ENCODE measurements around the gene IFNAR1.
"Not testable (repeated sequence)": the region's sequence is repeated elsewhere in the genome, so short reads cannot be mapped to it uniquely, and the experiment has no call there.

IFNAR1 gene

GRCh38 chr21:33308586-33309490, 15.9 kb upstream of the IFNAR1 start:
- no peak for DNase-seq (ENCODE audit: low read depth)

- DNase-seq (ENCODE audit: low read depth), result no peak
These were observed 15.0 kb upstream of the IFNAR1 start for GRCh38 chr21:33309778-33310177.

GRCh38 chr21:33312121-33312520, 12.6 kb upstream of the IFNAR1 start:
- no peak for DNase-seq (ENCODE audit: low read depth)

- DNase-seq (ENCODE audit: low read depth), result no peak
These were observed 11.6 kb upstream of the IFNAR1 start for GRCh38 chr21:33313183-33313582.

GRCh38 chr21:33313611-33314010, 11.2 kb upstream of the IFNAR1 start:
- DNase-seq (ENCODE audit: low read depth), result no peak

GRCh38 chr21:33314111-33314510, 10.7 kb upstream of the IFNAR1 start:
- no peak for DNase-seq (ENCODE audit: low read depth)

GRCh38 chr21:33315946-33316710, 8.6 kb upstream of the IFNAR1 start:
- DNase-seq (ENCODE audit: low read depth), result no peak

GRCh38 chr21:33317145-33317544, 7.6 kb upstream of the IFNAR1 start:
- DNase-seq (ENCODE audit: low read depth), result no peak

- no peak for DNase-seq (ENCODE audit: low read depth)
These were observed 6.8 kb upstream of the IFNAR1 start for GRCh38 chr21:33317786-33318486.

GRCh38 chr21:33321005-33321404, 3.8 kb upstream of the IFNAR1 start:
- DNase-seq (ENCODE audit: low read depth), result not testable (repeated sequence)

- not testable (repeated sequence) for DNase-seq (ENCODE audit: low read depth)
These were observed 1.2 kb upstream of the IFNAR1 start for GRCh38 chr21:33323610-33324009.

- DNase-seq (ENCODE audit: low read depth), result peak; percentile 58
These were observed 675 bp downstream of the IFNAR1 start for GRCh38 chr21:33325222-33326067.

- no peak for DNase-seq (ENCODE audit: low read depth)
These were observed 2.6 kb downstream of the IFNAR1 start for GRCh38 chr21:33327326-33327725.

GRCh38 chr21:33327792-33328433, 3.1 kb downstream of the IFNAR1 start:
- DNase-seq (ENCODE audit: low read depth), result no peak

- DNase-seq (ENCODE audit: low read depth), result no peak
These were observed 6.0 kb downstream of the IFNAR1 start for GRCh38 chr21:33330726-33331125.

- no peak for DNase-seq (ENCODE audit: low read depth)
These were observed 7.4 kb downstream of the IFNAR1 start for GRCh38 chr21:33332143-33332542.

- DNase-seq (ENCODE audit: low read depth), result no peak
These were observed 9.4 kb downstream of the IFNAR1 start for GRCh38 chr21:33334191-33334590.

GRCh38 chr21:33334824-33335223, 10.1 kb downstream of the IFNAR1 start:
- no peak for DNase-seq (ENCODE audit: low read depth)

- no peak for DNase-seq (ENCODE audit: low read depth)
These were observed 14.4 kb downstream of the IFNAR1 start for GRCh38 chr21:33339135-33339534.

- no peak for DNase-seq (ENCODE audit: low read depth)
These were observed 15.1 kb downstream of the IFNAR1 start for GRCh38 chr21:33339918-33340317.

- DNase-seq (ENCODE audit: low read depth), result no peak
These were observed 21.0 kb downstream of the IFNAR1 start for GRCh38 chr21:33345751-33346238.

Measured in activated T-helper 9 cell treated with anti-CD3 and anti-CD28 coated beads, Interleukin-2, amount 50 U/mL, for 16 hours (primary cell).